Neural cell (in vitro differentiated cells): ENCODE results near the gene PLSCR2. TPM values are rescaled to one million over a fixed set of nuclear protein-coding genes. Genes with fewer than 3 reads are reported as not detected.
"Not testable (repeated sequence)": the region's sequence is repeated elsewhere in the genome, so short reads cannot be mapped to it uniquely, and the experiment has no call there.

Experiments used
- H2AFZ ChIP-seq: fragments of 200-600, 300-800 bp; sonication (generic), shearing (Covaris generic); 2 replicates; pipeline ENCODE4 v1.6.0; 2014; ENCODE audit warnings: low read depth, mild to moderate bottlenecking, antibody characterized with exemption, low read length, moderate library complexity
- H3F3A ChIP-seq: fragments of 200-600 bp; shearing (Covaris generic); 2 replicates; pipeline ENCODE4 v1.6.1; 2016; ENCODE audit warnings: mild to moderate bottlenecking, moderate library complexity, mixed read lengths, antibody characterized with exemption, low read length; ENCODE audit not compliant: insufficient read depth, poor library complexity, severe bottlenecking
- H3K27ac ChIP-seq: fragments of 200-600, 300-800 bp; sonication (generic), shearing (Covaris generic); 2 replicates; pipeline ENCODE4 v1.5.1; 2014; ENCODE audit warnings: mild to moderate bottlenecking, low read length, moderate library complexity
- H3K27me3 ChIP-seq: fragments of 300-800, 200-600 bp; sonication (generic), shearing (Covaris generic); 2 replicates; pipeline ENCODE4 v1.6.0; 2014; ENCODE audit warnings: mild to moderate bottlenecking, low read depth, low read length, moderate library complexity; ENCODE audit not compliant: insufficient read depth
- H3K36me3 ChIP-seq: fragments of 300-800, 200-600 bp; sonication (generic), shearing (Covaris generic); 2 replicates; pipeline ENCODE4 v1.5.1; 2014; ENCODE audit warnings: mild to moderate bottlenecking, antibody characterized with exemption, low read length, moderate library complexity; ENCODE audit not compliant: insufficient read depth
- H3K4me2 ChIP-seq: fragments of 300-800, 200-600 bp; sonication (generic), shearing (Covaris generic); 2 replicates; pipeline ENCODE4 v1.6.0; 2014; ENCODE audit warnings: mild to moderate bottlenecking, low read length
- H3K4me3 ChIP-seq: fragments of 300-800, 200-600 bp; sonication (generic), shearing (Covaris generic); 2 replicates; pipeline ENCODE4 v1.5.1; 2014; ENCODE audit warnings: mild to moderate bottlenecking, low read length, moderate library complexity
- H3K79me2 ChIP-seq: fragments of 200-600 bp; shearing (Covaris generic); replicated peaks from 2 replicates; pipeline ENCODE4 v1.6.0; 2014; ENCODE audit warnings: mild to moderate bottlenecking, low read length, moderate library complexity; ENCODE audit not compliant: insufficient read depth
- H3K9ac ChIP-seq: fragments of 300-800, 200-600 bp; sonication (generic), shearing (Covaris generic); 2 replicates; pipeline ENCODE4 v1.6.1; 2016; ENCODE audit warnings: mild to moderate bottlenecking, low read length, mixed read lengths
- H3K9me2 ChIP-seq: fragments of 200-600 bp; shearing (Covaris generic); 2 replicates; pipeline ENCODE4 v1.6.1; 2016; ENCODE audit warnings: mild to moderate bottlenecking, low read length, mixed read lengths; ENCODE audit not compliant: insufficient read depth
- H3K9me3 ChIP-seq: fragments of 200-600, 300-800 bp; sonication (generic), shearing (Covaris generic); 2 replicates; pipeline ENCODE4 v1.6.1; 2016; ENCODE audit warnings: mild to moderate bottlenecking, mixed run types, low read length, moderate library complexity, mixed read lengths
- H4K20me1 ChIP-seq: fragments of 200-600 bp; shearing (Covaris generic); 2 replicates; pipeline ENCODE4 v1.6.1; 2016; ENCODE audit warnings: mild to moderate bottlenecking, mixed run types; ENCODE audit not compliant: insufficient read depth
- CTCF ChIP-seq: fragments of 450-650 bp; IDR thresholded peaks from 2 replicates; pipeline ENCODE4 v1.5.1; 2014; ENCODE audit warnings: antibody characterized with exemption, mild to moderate bottlenecking, moderate library complexity; ENCODE audit not compliant: poor library complexity, severe bottlenecking
- EP300 ChIP-seq: fragments of 450-650 bp; conservative IDR thresholded peaks from 2 replicates; pipeline ENCODE4 v1.6.1; 2014; ENCODE audit warnings: antibody characterized with exemption, mild to moderate bottlenecking, moderate library complexity; ENCODE audit not compliant: poor library complexity, severe bottlenecking
- EZH2 ChIP-seq: fragments of 200-600, 300-800 bp; shearing (Covaris generic), sonication (generic); IDR thresholded peaks from 2 replicates; pipeline ENCODE4 v1.6.1; 2014; ENCODE audit warnings: antibody characterized with exemption, low read length, borderline replicate concordance, mild to moderate bottlenecking; ENCODE audit not compliant: insufficient read depth, poor library complexity, severe bottlenecking
- MXI1 ChIP-seq: fragments of 450-650 bp; conservative IDR thresholded peaks from 2 replicates; pipeline ENCODE4 v1.6.1; 2014; ENCODE audit warnings: antibody characterized with exemption, mild to moderate bottlenecking; ENCODE audit not compliant: poor library complexity, severe bottlenecking
- POLR2AphosphoS5 ChIP-seq: IDR thresholded peaks from 2 replicates; pipeline ENCODE4 v1.6.1; 2012
- RAD21 ChIP-seq: fragments of 450-650 bp; conservative IDR thresholded peaks from 2 replicates; pipeline ENCODE4 v1.6.1; 2014; ENCODE audit warnings: antibody characterized with exemption, mild to moderate bottlenecking, moderate library complexity
- SMC3 ChIP-seq: fragments of 450-650 bp; conservative IDR thresholded peaks from 2 replicates; pipeline ENCODE4 v1.6.1; 2014; ENCODE audit warnings: antibody characterized with exemption, mild to moderate bottlenecking, moderate library complexity; ENCODE audit not compliant: poor library complexity
- TAF1 ChIP-seq: IDR thresholded peaks from 2 replicates; pipeline ENCODE4 v1.6.1; 2012; ENCODE audit warnings: low read depth
- polyA plus RNA-seq: library from polyadenylated mRNA; depleted of rRNA; stranded (reverse); fragments of >200 nt; gene quantifications from 2 replicates; pipeline ENCODE4 v1.2.3, GENCODE V29; 2014
- TF ChIP-seq, protein P1 (sequence below): IDR thresholded peaks from 2 replicates; pipeline ENCODE4 v1.6.1; 2012; ENCODE audit warnings: borderline replicate concordance

Gene PLSCR2
- polyA plus RNA-seq, 1 donor from 2014 or later: not detected

- no peaks in the 10 kb centered on the region for H4K20me1 ChIP-seq
- H3K27ac ChIP-seq: no peak overlapping the region
- no peaks in the 10 kb centered on the region for H3K79me2 ChIP-seq
- TF ChIP-seq POLR2AphosphoS5: no peak
- TF ChIP-seq, protein P1, sequence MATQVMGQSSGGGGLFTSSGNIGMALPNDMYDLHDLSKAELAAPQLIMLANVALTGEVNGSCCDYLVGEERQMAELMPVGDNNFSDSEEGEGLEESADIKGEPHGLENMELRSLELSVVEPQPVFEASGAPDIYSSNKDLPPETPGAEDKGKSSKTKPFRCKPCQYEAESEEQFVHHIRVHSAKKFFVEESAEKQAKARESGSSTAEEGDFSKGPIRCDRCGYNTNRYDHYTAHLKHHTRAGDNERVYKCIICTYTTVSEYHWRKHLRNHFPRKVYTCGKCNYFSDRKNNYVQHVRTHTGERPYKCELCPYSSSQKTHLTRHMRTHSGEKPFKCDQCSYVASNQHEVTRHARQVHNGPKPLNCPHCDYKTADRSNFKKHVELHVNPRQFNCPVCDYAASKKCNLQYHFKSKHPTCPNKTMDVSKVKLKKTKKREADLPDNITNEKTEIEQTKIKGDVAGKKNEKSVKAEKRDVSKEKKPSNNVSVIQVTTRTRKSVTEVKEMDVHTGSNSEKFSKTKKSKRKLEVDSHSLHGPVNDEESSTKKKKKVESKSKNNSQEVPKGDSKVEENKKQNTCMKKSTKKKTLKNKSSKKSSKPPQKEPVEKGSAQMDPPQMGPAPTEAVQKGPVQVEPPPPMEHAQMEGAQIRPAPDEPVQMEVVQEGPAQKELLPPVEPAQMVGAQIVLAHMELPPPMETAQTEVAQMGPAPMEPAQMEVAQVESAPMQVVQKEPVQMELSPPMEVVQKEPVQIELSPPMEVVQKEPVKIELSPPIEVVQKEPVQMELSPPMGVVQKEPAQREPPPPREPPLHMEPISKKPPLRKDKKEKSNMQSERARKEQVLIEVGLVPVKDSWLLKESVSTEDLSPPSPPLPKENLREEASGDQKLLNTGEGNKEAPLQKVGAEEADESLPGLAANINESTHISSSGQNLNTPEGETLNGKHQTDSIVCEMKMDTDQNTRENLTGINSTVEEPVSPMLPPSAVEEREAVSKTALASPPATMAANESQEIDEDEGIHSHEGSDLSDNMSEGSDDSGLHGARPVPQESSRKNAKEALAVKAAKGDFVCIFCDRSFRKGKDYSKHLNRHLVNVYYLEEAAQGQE: no peak
- no peak overlapping the region for H3K4me3 ChIP-seq
- no peak overlapping the region for H2AFZ ChIP-seq
- H3F3A ChIP-seq: no peaks in the 10 kb centered on the region
- no peaks in the 10 kb centered on the region for H3K9me3 ChIP-seq
- H3K9ac ChIP-seq: no peak overlapping the region
- H3K4me2 ChIP-seq: no peak overlapping the region
- H3K36me3 ChIP-seq: no peaks in the 10 kb centered on the region
- H3K27me3 ChIP-seq: no peaks in the 10 kb centered on the region
- no peaks in the 10 kb centered on the region for H3K9me2 ChIP-seq
Measured at GRCh38 chr3:146491303-146491702, 21.9 kb upstream of the PLSCR2 start.

DNA sequence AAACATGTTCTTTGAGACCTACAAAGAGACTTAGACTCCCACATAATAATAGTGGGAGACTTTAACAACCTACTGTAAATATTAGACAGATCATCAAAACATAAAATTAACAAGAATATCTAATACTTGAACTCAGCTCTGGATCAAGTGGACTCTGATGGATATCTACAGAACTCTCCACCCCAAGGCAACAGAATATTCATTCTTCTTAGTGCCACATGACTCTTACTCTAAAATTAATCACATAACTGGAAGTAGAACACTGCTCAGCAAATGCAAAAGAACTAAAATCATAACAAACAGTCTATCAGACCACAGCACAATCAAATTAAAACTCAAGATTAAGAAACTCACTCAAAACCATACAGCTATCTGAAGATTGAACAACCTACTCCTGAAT, 15.9 kb upstream of the PLSCR2 start:
- TF ChIP-seq RAD21 (no peak), EZH2 (no peak), EP300 (no peak)
- Histone ChIP-seq H3K27ac (no peak overlapping the region), H3K9me3 (no peaks in the 10 kb centered on the region), H3K79me2 (no peaks in the 10 kb centered on the region), H3K4me3 (no peak overlapping the region), H3K9ac (no peak overlapping the region), H3K9me2 (no peaks in the 10 kb centered on the region), H3K4me2 (no peak overlapping the region), H3K36me3 (no peaks in the 10 kb centered on the region), H4K20me1 (no peaks in the 10 kb centered on the region), H3K27me3 (no peaks in the 10 kb centered on the region), H3F3A (no peaks in the 10 kb centered on the region), H2AFZ (no peak overlapping the region)

DNA sequence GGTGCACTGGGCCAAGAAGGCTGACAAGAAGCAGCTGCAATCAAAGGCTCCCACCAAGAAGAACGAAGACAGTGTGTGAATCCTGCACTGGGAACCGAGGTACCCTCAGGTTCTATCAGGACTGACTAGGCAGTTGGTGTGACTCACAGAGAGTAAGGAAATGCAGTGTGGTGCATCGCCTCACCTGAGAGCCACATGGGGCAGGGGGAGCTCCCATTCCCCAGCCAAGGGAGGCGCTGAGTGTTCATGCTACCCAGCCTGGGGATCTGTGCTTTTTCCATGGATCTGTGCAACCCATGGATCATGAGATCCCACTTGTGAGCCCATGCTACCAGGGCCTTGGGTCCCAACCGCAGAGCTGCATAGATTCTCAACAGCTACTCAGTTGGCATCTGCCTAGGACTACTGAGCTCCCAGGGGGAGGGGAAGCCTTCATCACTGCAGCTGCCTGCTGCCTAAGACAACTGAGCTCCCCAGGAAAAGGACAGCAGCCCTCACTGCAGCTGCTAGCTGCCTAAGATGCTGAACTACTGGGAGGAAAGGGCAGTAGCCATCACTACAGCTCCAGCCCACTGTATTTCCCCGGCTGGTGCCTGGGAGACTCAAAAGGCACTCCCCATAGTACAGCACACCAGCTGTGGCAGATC, 6.9 kb upstream of the PLSCR2 start:
- Histone ChIP-seq H3K4me2 (no peak overlapping the region), H3K36me3 (no peaks in the 10 kb centered on the region), H3K9me3 (no peaks in the 10 kb centered on the region), H3K27me3 (no peaks in the 10 kb centered on the region), H2AFZ (no peak overlapping the region), H3K4me3 (no peak overlapping the region), H3K9me2 (no peaks in the 10 kb centered on the region), H3F3A (no peaks in the 10 kb centered on the region), H3K79me2 (no peaks in the 10 kb centered on the region), H4K20me1 (no peaks in the 10 kb centered on the region), H3K27ac (no peak overlapping the region), H3K9ac (no peak overlapping the region)
- TF ChIP-seq MXI1 (no peak), EP300 (no peak), SMC3 (no peak), POLR2AphosphoS5 (no peak), TAF1 (no peak), CTCF (no peak), RAD21 (no peak)
- TF ChIP-seq, protein P1: no peak

DNA sequence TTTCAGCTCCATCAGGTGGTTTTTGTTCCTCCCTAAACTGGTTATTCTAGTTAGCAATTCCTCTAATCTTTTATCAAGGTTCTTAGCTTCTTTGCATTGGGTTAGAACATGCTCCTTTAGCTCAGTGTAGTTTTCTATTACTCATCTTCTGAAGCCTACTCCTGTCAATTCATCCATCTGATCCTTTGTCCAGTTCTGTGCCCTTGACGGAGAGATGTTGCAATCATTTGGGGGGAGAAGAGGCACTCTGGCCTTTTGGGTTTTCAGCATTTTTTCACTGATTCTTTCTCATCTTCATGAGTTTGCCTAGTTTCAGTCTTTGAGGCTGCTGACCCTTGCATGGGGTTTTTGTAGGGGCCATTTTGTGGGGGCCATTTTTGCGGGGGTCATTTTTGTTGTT, 5.6 kb upstream of the PLSCR2 start:
- H3K9me3 ChIP-seq, H3K9me2 ChIP-seq, H2AFZ ChIP-seq, H3K79me2 ChIP-seq, H3K36me3 ChIP-seq, H4K20me1 ChIP-seq, H3K4me3 ChIP-seq, H3K27me3 ChIP-seq, H3K4me2 ChIP-seq, H3K27ac ChIP-seq, H3F3A ChIP-seq, H3K9ac ChIP-seq: not testable (repeated sequence)
